Hepatocyte (in vitro differentiated cells): ENCODE results near the gene TRIM31.

Source experiments
- CTCF ChIP-seq: fragments of 200-600 bp; sonication (generic); IDR thresholded peaks from 2 replicates; pipeline ENCODE4 v1.5.1; 2016; ENCODE audit warnings: antibody characterized with exemption, mild to moderate bottlenecking; ENCODE audit not compliant: poor library complexity
- EZH2 ChIP-seq: fragments of 200-600 bp; sonication (generic); IDR thresholded peaks from 2 replicates; pipeline ENCODE4 v1.6.1; 2016; ENCODE audit warnings: antibody characterized with exemption, mild to moderate bottlenecking, borderline replicate concordance

- TF ChIP-seq CTCF (no peak), EZH2 (no peak)
Observed at GRCh38 chr6:30066082-30066481, 46.8 kb downstream of the TRIM31 start.
